GM19043 (cell line): Measurements from ENCODE around the gene CUX1.
A peak's percentile ranks its signal among the peaks of the same experiment; 100 is the strongest.
"Not testable (repeated sequence)": the region's sequence is repeated elsewhere in the genome, so short reads cannot be mapped to it uniquely, and the experiment has no call there.

Experiments
- ATAC-seq: cut with Tn5 transposase; IDR thresholded peaks from one replicate; pipeline ENCODE4 v1.9.1; 2021; ENCODE audit warnings: low read depth; ENCODE audit not compliant: unreplicated experiment

The CUX1 gene

GRCh38 chr7:101926265-101926664, 108.8 kb downstream of the CUX1 start:
- no peak for ATAC-seq

DNA sequence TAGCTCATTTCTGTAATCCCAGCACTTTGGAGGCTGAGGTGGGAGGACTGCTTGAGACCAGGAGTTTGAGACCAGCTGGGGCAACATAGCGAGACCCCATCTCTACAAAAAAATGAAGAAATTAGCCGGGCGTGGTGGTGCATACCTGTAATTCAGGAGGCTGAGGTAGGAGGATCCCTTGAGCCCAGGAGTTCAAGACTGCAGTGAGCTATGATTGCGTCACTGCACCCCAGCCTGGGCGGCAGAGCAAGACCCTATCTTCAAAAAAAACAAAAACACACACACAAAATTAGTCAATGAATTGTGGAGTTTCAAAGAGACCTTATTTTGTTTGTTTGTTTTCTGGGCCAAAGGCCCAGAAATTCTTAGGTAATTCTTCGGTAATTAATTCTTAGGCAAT, 110.0 kb downstream of the CUX1 start:
- ATAC-seq: no peak

- no peak for ATAC-seq
These were observed 110.4 kb downstream of the CUX1 start for GRCh38 chr7:101927802-101928201.

DNA sequence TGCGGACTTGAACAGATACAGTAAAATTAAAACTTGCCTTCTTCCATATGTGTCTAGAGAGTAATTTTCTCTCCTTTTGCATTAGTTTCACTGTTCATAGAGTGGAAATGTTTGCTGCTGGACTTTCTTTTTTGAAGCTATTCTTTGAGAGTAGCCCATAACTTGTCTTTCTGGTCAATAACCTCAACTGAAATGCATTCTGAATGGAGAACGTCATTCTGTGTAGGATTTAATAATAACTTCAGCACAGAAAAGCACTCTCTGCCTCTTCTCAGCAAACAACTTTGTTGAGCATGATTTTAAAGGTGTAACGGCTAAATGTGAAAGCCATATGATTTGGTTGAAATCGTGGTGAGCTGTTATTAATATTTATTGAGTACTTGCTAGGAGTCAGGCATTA, 111.8 kb downstream of the CUX1 start:
- ATAC-seq: no peak

DNA sequence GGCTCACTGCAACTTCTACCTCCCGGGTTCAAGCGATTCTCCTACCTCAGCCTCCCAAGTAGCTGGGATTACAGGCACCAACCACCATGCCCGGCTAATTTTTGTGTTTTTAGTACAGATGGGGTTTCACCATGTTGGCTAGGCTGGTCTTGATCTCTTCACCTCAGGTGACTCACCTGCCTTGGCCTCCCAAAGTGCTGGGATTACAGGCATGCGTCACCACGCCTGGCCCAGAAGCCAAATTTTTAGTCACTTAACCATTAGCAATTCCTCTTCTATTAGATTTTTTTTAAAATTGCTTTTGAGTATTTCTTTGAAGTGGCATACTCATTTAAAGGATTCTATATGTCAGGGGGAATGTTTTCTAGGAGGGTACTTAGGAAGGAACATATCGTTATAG, 112.5 kb downstream of the CUX1 start:
- ATAC-seq: not testable (repeated sequence)

DNA sequence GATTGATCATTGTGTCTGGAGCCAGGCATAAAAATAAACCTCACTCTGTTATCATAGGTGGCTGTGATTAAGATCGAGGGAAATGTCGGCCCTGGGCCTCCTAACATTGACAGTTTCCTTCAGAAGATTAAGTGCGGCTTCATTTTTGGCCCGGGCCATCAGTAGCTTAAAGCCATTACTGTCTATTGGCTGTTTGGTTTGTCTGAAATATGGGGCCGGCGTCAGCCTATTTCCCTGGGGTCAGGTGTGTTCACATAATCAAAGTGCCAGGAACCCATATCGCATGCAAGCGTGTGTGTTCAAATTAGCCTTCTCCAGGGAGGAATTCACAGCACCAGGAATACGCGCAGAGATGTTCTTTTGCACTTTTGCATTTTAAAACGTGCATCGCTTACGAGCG, 114.7 kb downstream of the CUX1 start:
- no peak for ATAC-seq

- ATAC-seq: no peak
These were observed 115.6 kb downstream of the CUX1 start for GRCh38 chr7:101933028-101933427.

GRCh38 chr7:101933688-101934121, 116.3 kb downstream of the CUX1 start:
- ATAC-seq: no peak

GRCh38 chr7:101934618-101935017, 117.2 kb downstream of the CUX1 start:
- ATAC-seq: no peak

DNA sequence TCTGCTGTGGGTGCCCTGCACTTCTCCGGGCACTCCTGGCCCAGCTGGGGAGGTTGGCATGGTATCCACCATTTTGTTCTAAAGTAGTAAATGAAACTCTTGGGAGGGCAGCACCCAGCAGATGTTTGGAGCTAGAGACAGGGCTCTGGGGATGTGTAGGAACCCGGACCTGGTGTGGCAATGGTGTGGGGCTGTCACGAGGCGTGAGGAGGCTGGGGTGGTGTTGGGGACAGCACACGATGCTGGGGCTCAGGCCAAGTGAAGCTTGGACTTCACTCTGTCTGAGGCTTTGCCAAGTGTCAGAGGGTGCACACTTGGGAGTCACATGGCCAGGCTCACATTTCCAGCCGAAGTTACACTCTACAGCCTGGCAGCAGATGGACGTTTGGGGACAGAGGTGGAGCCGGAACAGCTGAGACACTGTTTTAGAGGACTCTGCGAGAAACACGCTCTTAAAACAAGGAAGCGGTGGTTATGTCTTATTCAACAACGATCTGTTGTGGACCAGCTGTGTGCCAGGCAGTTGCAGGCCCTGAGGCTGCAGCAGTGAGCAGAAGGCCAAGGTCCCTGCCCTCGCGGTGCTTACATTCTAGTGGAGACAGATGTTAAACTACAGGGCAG, 118.2 kb downstream of the CUX1 start:
- ATAC-seq: no peak

- ATAC-seq: no peak
These were observed 118.8 kb downstream of the CUX1 start for GRCh38 chr7:101936223-101936610.

DNA sequence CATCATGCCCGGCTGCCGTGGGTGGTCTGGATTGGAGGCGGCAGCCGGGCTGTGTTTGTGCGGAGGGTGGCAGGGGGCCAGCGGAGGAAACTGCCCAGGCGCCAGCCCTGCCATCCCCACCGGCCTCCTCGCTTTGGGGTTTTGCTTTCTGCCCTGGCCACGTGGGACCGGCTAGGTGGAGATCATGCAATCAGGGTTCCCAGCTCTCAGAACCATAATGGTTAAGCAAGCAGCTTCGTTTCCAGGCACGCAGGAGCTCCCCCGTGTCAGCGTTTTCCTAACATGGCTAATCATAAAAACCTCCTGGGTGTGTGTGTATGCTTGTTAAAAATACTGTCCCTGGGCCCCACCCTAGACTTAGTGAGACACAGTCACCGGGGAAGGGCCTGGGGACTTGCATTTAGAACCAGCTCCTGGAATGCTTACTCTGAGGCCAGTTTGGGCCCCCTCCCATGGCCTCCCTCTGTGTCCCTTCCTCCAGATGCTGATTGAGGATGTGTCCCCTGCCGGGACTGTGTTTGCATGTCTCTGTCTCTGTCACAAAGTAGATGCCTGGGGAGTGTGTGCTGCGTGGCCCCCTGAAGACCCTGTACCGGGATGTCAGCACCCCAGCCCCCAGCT, 119.3 kb downstream of the CUX1 start:
- ATAC-seq: no peak

DNA sequence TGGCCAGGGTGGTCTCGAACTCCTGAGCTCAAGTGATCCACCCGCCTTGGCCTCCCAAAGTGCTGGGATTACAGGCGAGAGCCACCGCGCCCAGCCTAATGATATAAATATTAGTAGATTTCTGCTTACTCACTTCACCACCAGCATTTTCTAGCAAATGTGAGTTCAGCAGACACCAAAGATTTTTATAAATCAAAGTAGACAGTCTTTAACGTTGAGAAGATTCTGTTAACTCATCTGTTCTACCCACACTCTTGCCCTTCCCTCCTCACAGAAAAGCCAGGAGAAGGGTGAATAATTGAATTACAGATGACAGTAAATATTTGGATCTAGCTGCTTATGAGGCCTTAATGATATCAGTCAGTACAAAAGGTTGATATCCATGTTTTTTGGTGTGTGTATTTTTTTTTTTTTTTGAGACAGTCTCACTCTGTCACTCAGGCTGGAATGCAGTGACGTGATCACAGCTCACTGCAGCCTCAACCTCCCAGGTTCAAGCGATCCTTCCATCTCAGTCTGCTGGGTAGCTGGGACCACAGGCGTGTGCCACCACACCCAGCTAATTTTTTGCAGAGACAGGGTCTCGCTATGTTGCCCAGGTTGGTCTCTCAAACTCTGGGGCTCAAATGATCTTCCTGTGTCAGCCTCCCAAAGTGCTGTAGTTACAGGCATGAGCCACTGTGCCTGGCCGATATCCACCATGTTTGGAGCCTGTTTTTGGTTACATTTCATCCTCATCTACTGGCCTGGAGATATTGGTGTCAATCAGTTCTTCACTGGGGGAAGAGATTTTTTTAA, 120.5 kb downstream of the CUX1 start:
- ATAC-seq: no peak

DNA sequence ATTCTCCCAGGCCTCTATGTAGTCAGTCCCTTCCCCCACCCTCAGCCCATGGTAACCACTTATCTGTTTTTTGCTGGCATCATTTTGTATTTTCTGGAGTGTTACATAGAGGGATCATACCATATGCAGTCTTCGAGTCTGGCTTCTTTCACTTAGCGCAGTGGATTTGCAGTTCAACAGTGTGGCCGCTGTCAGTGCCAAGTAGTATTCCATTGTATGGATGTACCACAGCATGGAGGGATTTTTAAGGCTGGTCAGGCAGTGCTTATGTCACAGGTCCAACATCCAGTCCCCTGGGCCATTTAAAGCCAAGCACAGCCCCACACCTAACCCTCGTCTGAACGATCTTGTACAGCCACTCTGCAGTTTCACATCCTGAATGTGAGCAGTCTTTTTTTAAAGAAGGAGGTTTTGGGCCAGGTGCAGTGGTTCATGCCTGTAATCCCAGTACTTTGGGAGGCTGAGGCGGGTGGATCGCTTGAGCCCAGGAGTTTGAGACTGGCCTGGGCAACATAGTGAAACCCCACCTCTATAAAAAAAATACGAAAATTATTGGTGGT, 121.8 kb downstream of the CUX1 start:
- ATAC-seq: peak; percentile 59

GRCh38 chr7:101940151-101940550, 122.7 kb downstream of the CUX1 start:
- ATAC-seq: no peak

DNA sequence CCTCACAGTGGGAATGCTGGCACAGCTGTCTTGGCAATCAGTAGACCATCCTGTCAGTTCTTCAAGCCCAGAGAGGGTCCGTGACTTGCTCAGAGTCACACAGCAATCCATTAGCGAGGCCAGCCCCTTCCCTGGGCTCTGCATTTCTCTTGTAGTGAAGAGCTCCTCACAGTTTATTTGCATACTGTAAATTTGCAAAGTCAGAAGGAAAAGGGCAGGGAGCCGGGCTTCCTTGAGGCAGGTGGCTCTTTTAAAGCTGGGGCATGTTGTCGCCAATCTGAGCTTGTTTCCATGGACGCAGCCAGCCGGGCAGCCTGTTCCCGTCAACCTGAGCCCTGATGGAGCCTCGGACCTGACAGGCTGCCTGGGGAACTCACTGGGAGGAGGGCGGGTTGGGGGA, 123.4 kb downstream of the CUX1 start:
- no peak for ATAC-seq

GRCh38 chr7:101941481-101942383, 124.3 kb downstream of the CUX1 start:
- ATAC-seq: no peak

GRCh38 chr7:101942603-101943210, 125.3 kb downstream of the CUX1 start:
- ATAC-seq: no peak

DNA sequence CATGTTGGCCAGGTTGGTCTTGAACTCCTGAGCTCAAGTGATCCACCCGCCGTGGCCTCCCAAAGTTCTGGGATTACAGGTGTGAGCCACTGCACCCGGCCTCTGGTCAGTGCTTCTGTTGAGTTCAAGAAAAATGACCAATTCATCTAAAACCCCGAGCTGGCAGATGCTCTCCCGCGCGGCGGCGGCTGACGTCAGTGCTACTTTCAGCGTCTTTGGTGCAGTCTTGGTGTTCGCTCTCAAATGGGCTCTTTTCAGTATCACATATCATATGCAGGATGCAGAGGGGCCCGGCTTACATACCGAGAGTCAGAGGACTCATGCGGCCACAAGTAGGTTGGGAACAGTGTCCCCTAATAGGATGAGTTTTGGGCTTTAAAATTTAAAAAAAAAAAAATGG, 125.9 kb downstream of the CUX1 start:
- ATAC-seq: no peak
